HTERT RPE-1 (cell line): ENCODE results near the gene PLBD2.

Experiments used
- in situ Hi-C: fragments of 300-500 bp; cut with MboI; formaldehyde crosslinking; loops from 4 replicates; pipeline ENCODE4 v1.14.3; 2020; ENCODE audit warnings: low sequenced_read_pairs

The PLBD2 gene

DNA sequence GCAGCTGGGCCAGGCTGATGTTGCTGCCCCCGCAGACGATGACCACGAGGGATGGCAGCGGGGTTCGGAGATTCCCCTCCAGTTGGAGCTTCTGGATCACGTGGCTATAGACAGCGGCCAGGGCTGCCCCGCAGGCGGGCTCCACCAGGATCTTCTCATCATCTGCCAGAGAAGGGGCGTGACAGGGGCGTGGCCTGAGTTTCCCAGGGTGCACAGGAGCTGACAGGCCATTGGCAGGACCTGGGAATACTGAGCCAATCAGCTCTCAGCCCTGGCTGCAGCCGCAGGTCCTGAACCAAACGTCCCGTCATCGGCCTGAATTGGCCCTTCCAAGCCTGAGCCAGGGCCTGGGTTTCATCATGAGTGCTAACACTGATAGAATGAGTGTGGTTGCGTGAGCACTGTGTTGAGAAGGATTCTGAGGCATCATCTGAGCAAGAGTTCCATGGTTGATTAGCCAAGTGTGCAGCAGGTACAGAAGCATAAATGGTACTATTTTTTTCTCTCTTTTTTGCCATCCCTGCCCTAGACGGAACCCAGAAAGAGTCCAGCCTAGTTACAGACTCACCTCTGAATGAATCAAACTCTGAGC lies 34.7 kb downstream of the PLBD2 start:
- in situ Hi-C loops, result no loop called here

DNA sequence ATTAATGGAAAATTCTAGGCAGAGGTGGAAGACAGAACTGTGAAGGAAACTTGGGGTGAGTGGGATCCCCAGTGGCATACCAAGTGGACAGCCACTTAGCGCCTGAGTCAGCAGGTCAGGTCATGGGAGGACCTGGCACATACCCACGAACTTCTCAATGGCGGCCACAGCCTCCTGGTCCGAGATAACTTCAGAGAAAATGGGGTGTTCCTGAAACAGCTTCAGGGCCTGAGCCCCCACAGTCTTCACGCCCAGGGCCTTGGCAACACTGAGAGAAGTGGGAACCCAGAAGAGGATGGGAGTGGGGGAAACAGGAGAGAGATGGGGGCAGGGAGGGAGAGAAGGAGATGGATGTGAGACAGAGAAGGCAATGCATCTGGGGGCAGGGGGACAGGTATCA lies 35.4 kb downstream of the PLBD2 start:
- in situ Hi-C loops, result no loop called here

DNA sequence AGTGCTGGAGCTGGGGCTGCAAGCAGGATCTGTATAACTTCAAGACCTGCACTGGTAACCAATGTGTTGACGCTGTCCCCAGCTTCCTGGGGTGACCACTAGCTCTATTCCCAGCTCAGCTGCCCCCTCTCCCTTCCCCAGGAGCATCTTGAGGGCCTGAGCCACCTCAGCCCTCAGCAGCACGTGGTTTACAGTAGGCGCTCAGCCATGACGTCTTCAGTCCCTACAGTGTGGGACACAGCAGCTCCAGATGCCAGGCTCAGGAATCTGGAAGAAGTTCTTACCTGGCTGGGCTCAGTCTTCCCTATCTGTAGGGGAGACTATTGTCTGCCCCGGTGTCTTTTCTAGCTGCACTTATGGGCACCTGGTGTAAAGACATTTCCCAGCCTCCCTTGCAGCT lies 36.7 kb downstream of the PLBD2 start:
- in situ Hi-C loops, result no loop called here

DNA sequence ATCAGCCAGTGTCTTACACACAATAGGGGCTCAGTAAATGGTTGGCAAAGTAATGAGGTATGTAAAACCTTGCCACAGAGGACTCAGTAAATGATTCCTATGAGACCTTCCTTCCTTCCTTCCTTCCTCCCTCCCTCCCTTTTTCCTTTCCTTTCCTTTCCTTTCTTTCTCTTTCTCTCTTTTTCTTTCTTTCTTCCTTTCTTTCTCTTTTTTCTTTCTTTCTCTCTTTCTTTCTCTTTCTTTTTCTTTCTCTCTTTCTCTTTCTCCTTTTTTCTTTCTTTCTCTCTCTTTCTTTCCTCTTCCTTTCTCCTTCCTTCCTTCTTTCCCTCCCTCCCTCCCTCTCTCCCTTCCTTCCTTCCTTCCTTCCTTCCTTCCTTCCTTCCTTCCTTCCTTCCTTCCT lies 37.8 kb downstream of the PLBD2 start:
- in situ Hi-C loops, result no loop called here

DNA sequence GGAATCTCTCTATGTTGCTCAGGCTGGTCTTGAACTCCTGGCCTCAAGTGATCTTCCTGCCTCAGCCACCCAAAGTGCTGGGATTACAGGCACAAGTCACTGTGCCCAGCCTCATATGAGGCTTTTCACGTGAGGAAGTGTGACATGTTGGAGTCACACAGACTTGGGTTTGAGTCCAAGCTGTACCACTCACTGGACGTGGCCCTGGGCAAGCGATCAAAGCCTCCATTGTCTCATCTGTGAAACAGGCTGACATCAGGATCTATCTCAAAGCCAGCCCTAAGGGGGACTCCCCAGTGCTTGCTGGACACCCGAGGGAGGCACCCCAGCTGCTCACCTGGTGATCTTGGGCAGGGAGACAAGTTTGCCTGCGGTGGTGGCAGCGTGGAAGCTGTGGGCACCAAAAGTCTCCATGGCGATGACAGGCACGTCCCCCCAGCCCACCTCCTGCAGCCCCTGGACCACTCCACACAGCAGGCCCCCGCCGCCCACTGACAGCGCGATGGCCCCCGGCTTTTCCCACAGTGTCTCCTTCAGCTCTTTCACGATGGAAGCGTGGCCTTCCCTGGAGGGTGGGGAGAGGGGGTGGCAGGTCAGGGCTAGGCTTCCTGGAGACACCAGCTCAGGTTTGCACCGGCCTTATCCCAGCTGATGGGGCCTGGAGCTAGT lies 38.6 kb downstream of the PLBD2 start:
- in situ Hi-C loops, result no loop called here

DNA sequence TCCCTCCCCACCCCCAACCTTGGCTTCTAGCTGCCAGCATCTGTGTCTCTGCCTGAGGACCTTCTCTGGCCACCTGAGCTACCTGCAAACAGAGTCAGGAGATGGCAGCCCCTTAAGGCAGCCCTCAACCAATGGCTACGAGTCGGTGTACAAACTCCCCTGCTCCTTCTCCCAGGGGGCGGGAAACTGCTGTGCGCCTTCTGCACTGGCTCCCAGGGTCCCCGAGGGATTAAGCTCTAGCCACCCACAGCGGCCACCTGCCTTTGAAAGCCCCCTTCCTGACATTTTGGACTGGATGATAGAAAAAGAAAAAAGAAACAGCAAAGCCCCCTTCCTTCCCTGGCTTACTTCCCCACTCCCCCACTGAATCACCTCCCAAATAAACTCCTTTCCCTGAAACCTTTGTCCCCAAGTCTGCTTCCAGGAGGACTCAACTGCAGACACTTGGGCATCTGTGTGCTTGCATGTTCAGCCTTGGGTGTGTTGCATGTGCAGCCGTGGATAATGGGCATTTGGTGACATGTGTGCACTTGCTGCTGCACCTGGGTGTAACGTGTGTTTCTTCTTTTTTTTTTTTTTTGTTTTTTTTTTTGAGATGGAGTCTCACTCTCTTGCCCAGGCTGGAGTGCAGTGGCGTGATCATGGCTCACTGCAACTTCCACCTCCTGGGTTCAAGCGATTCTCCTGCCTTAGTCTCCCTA lies 39.3 kb downstream of the PLBD2 start:
- in situ Hi-C loops, result no loop called here

DNA sequence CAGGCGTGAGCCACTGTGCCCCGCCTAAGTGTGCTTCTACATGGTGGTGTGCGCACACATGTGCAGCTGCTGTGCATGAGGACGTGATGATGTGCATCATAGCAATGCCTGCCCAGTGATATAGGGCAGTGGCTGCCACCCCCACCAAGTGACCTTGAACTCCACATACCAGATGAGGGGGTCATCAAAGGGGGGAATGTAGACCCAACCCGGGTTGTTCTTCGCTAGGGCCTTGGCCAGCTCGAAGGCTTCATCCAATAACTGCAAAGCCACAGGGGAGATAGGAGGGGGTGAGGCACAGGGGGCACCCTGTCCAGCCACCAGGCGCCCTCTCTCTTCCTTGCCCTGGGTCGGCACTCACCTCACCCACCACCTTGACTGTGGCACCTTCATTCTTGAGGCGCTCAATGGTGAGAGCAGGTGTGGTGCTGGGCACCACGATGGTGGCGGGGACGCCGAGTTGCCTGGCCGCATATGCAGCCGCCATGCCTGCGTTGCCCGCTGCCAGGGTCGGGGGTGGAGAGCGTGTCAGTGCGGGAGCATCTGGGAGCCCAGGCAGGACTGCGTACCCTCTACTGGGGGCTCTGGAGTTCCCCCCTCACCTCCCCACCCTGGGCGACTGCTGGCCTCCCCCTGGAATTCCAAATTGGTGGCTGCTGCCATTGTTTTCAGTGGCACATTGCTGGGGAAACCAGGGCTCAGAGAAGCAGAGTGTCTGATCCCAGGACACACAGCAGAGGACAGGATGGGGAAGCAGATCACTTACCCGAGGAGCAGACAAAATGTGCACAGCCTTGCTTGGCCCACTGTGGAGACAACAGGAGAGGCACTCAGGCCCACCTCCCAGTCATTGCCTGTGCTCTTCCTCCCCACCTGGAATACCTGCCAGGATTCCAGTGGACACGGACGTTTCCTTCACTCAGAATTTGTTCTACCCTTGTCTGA lies 40.2 kb downstream of the PLBD2 start:
- in situ Hi-C loops, result no loop called here

DNA sequence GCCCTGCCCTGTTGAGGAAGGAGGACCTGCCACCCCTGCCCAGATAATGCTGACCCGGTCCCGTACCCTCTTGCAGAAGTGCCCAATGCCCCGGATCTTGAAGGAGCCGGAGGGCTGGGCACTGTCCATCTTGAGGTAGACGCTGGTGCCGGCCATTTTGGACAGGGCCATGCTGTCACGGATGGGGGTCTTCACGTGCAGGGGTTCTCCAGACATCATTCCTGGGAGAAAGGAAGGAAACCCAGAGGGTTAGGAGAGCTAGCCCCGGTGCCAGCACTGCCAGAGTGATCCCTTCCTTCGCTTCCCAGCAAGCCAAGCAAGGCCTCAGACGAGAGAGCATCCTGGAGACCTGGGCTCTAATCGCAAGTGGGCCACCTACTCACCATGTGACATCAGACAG lies 41.1 kb downstream of the PLBD2 start:
- in situ Hi-C loops, result no loop called here

DNA sequence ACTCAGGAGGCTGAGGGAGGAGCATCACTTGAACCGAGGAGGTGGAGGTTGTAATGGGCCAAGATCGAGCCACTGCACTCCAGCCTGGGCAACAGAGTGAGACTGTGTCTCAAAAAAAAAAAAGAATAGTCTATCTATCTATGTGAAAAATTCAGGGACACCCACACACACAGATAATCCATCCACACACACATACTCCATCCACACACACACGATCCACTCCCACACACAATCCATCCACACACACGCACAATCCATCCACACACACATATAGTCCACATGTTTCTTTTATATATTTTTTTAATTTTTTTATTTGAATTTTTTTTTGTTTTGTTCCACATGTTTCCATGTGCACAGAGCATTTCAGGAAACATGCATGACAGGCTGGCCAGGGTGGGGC lies 42.0 kb downstream of the PLBD2 start:
- in situ Hi-C loops, result no loop called here

DNA sequence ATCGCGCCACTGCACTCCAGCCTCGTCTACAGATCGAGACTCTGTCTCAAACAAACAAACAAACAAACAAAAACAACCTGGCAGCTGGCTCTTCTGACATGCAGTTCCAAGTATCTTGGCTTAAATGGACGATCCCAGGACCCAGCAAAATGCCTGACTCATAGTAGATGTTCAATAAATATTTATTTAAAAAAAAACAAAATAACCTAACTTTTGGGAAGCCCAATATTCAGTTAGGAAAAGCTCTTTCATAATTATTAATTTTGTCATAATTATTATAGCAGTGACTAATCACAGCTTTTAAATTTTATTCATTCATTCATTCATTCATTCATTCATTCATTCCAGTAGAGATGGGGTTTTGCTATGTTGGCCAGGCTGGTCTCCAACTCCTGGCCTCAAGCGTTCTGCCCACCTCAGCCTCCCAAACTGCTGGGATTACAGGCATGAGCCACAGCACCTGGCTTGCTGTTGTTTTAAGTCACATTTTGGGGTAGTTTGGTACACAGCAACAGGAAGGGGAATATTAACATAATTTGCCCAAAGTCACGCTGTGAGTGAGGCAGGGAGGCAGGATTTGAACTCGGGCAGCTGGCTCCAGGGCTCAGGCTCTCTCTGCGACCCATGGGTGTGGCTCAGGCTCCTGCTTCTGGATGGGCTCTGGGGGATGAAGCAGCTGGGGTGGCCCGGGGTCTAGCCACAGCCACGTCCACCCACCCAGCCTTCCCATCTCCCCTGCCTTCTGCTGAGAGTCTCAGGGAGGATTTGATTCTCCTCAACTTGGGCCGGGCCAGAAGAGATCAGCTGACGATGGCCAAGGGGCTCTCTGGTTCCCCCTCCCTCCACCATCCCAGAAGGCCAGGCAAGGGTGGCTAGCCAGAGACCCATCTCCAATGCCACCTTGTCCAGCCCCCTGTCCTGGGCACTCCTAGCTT lies 42.9 kb downstream of the PLBD2 start:
- in situ Hi-C loops, result no loop called here

DNA sequence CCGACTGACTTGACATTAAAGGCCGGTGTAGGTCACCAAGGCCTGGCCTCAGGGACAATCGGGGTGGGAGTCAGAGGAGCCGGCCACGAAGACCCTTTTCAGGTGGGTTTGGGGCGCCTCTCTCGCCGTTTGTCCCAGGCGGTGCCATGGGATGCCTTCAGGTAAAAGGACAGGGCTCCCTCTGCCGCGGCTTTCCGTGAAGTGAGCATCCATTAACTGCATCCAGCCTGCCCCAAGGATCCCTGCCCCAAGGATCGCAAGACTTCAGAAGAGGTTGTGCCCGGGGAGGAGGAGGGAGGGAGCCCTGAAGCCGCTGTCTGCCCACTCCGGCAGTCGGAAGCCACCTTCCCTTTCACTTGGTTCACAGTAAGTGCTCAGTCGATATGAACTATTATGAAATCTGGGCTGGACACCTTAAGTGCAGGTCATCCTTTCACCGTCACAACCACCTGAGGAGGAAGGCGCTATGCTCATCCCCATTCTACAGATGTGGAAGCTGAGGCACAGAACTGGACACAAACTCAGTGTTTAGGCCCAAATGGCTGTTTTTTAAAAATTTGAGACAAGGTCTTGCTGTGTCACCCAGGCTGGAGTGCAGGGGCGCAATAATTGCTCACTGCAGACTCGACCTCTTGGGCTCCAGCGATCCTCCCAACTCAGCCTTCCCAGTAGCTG lies 44.3 kb downstream of the PLBD2 start:
- in situ Hi-C loops, result no loop called here

DNA sequence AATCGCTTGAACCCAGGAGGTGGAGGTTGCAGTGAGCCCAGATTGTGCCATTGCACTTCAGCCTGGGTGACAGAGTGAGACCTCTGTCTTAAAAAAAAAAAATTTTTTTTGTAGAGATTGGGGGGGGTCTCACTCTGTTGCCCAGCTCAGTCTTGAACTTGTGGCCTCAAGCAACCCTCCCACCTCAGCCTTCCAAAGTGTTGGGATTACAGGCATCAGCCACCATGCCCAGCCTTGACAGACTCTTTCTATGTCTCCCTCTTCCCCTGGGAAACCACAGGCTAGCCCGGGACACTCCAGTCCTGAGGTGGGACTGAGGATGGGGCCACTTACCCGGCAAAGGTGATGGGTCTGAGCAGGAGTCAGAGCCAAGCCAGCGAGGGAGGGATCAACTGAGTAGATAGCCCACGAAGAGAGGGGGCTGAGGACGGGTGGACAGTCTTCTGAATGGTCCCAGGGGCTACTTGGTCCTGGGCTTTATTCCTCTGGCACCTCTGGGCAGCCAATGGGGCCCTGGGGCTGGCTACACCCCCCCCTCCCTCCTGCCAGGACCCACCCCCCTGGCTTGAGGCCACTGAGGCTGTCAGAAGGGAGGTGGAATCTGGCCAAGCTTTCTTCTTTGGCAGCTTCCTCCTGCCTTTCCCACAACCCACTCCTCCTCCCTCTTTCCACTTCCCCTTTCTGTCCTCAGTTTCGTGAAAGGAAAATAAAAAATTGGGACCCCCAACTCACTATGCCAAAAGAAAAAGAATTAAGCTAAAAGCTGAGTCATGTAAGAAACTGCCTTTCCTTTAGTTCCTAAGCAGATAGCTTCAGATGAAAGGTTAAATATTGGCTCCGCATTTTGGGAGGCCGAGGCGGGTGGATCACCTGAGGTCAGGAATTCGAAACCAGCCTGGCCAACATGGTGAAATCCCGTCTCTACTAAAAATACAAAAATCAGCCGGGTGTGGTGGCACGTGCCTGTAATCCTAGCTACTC lies 45.3 kb downstream of the PLBD2 start, which contains the start of gene SDS:
Gene SDS, minus strand, starts transcription at position 453 of the 981 bp plus-strand sequence. CDS start 4,179 bp downstream, outside the sequence.
- in situ Hi-C loops, result no loop called here

DNA sequence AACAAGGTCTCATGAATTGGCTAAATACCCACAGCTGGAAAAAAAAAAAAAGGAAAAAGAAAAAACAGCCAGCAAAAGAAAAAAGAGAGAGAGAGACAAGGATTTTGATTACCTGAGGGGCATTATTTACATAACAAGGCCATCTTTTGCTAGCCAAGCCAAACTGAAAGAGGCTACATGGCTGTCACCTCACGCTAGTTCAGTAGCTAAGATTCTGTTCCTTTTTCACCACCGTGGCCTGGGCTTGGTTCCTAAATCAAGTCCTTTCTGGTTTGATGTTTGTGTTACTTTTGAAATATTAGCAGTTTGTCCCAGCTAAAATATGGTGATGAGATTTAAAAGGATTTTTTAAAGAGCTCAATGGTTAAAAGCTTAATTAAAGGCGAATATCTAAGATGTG lies 47.3 kb downstream of the PLBD2 start:
- in situ Hi-C loops, result no loop called here

DNA sequence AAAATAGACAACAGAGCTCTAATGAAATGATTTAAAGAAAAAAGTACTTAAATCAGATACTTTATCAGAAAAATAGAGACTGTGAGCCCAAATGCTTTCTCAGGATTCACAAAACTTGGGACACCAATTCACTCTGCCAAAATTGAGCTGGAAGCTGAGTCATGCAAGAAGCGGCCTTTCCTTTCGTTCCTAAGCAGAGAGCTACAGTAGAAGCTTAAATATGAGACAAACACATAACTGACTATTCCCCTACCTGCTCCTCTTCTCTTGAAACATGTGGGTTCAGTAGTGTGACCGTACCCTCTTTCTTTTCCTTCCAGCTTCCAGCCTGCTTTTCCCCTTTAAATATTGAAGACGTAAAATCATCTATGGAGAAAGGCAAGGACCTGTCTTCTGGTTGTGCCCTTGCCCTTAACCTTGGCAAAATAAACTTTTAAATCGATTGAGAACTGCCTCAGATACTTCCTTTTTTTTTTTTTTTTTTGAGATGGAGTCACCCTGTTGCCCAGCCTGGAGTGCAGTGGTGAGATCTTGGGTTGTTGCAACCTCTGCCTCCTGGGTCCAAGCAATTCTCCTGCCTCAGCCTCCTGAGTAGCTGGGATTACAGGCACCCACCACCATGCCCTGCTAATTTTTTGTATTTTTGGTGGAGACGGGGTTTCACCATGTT lies 49.7 kb downstream of the PLBD2 start:
- in situ Hi-C loops, result no loop called here

DNA sequence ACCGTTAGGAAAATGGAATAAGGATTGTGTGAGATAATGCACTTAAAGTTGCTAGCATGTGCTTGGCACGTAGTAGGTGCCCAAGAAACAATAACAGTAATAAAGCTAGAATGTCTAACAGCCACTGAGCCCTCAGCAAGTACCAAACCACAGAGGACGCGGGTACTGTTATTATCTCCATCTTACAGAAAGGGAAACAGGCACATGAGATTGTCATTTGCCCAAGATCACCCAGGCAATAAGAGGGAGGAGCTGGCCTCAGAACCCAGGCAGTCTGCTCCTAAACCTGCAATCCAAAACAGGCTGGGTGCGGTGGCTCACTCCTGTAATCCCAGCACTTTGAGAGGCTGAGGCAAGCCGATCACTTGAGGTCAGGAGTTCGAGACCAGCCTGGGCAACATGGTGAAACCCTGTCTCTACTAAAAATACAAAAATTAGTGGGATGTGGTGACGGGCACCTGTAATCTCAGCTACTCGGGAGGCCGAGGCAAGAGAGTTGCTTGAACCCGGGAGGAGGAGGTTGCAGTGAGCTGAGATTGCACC lies 50.4 kb downstream of the PLBD2 start:
- in situ Hi-C loops, result no loop called here

DNA sequence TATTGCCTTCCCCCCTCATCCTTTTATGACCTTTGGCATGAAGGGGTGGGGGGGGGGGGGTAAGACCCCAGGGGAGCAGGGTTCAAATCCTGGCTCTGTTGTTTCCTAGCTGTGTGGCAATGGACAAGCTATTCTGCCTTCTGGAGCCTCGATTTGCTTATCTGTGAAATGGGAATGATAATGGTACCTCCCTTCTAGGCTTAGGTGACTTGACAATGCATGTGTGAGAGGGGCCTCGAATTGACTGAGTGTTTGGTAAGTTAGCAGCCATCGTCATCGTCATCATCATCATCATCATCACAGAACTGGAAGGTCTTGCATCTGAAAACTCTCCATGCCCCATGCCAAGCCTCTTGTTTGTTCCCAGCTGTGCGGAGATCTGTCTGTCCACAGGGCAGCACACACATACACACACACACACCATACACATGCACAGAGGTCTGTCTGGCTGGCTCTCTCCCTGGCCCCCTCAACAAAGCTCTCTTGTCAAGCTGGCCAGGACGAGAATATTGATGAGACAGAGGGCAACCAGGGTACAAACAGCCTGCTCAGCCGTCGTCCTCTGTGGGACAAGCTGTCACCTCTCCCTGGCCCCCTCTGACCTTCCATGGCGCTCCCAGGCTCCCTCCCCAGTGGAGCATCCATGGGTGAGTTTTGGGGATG lies 51.2 kb downstream of the PLBD2 start:
- in situ Hi-C loops, result no loop called here

DNA sequence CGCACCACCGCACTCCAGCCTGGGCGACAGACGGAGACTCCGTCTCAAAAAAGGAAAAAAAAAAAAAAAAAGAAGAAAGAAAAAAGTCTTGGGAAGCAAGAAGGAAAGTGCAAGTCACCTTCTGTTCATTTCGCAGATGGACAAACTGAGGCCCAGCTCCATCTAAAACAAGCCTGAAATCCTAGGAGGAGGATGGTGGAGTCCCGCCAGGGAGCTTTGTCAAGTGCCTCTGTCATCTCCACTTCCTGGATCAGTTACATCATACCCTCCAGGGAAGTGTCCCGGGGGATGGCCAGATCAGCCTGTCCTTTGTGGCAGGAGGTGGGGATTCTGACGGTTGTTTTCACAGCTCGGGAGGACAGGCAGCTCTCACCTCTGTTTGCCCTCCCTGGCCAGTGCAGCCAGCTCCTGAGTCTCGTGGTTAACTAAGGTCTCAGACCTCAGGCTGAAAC lies 55.1 kb downstream of the PLBD2 start:
- in situ Hi-C loops, result no loop called here
